SK-N-SH treated with all-trans-retinoic acid at 6 μM for 48 hours (cell line): Measurements from ENCODE around the gene DYNC1I1.

Experiments used
- ATAC-seq: fragments of 200-7000 bp; cut with Tn5 transposase; 3 replicates; pipeline ENCODE4 v1.9.1; 2020; ENCODE audit warnings: mild to moderate bottlenecking, moderate library complexity
- BACH2 ChIP-seq: fragments of 250-450 bp; sonication (Bioruptor Pico); IDR thresholded peaks from 2 replicates; pipeline ENCODE4 v1.9.0; 2021; ENCODE audit warnings: mild to moderate bottlenecking, borderline replicate concordance
- CSDC2 ChIP-seq: fragments of 250-450 bp; sonication (Bioruptor Pico); IDR thresholded peaks from 2 replicates; pipeline ENCODE4 v1.5.0; 2020; ENCODE audit warnings: mild to moderate bottlenecking, moderate library complexity
- ESRRG ChIP-seq: fragments of 250-450 bp; sonication (Bioruptor Pico); IDR thresholded peaks from 2 replicates; pipeline ENCODE4 v1.6.1; 2021; ENCODE audit warnings: mild to moderate bottlenecking
- GLIS3 ChIP-seq: fragments of 250-450 bp; sonication (Bioruptor Pico); IDR thresholded peaks from 2 replicates; pipeline ENCODE4 v1.5.0; 2020; ENCODE audit warnings: mild to moderate bottlenecking, moderate library complexity
- ISL1 ChIP-seq: fragments of 250-450 bp; sonication (Bioruptor Pico); IDR thresholded peaks from 2 replicates; pipeline ENCODE4 v2.1.2; 2022; ENCODE audit warnings: mild to moderate bottlenecking, moderate library complexity
- OSR1 ChIP-seq: fragments of 250-450 bp; sonication (Bioruptor Pico); IDR thresholded peaks from 2 replicates; pipeline ENCODE4 v1.8.0; 2022; ENCODE audit warnings: moderate library complexity, mild to moderate bottlenecking, inconsistent platforms
- PPARA ChIP-seq: fragments of 250-450 bp; sonication (Bioruptor Pico); IDR thresholded peaks from 2 replicates; pipeline ENCODE4 v1.5.0; 2020; ENCODE audit warnings: mild to moderate bottlenecking, borderline replicate concordance
- RARB ChIP-seq: fragments of 250-450 bp; sonication (Bioruptor Pico); IDR thresholded peaks from 2 replicates; pipeline ENCODE4 v1.8.0; 2021; ENCODE audit warnings: mild to moderate bottlenecking, moderate library complexity
- TCF4 ChIP-seq: fragments of 250-450 bp; sonication (Bioruptor Pico); IDR thresholded peaks from 2 replicates; pipeline ENCODE4 v1.8.0; 2021; ENCODE audit warnings: mild to moderate bottlenecking, moderate library complexity, borderline replicate concordance
- TOX ChIP-seq: fragments of 250-450 bp; sonication (Bioruptor Pico); IDR thresholded peaks from 2 replicates; pipeline ENCODE4 v1.8.0; 2021; ENCODE audit warnings: mild to moderate bottlenecking, moderate library complexity, borderline replicate concordance
- ZC3H10 ChIP-seq: fragments of 250-450 bp; sonication (Bioruptor Pico); IDR thresholded peaks from 2 replicates; pipeline ENCODE4 v1.5.1; 2021; ENCODE audit warnings: mild to moderate bottlenecking, moderate library complexity
- ZNF565 ChIP-seq: fragments of 450-650 bp; formaldehyde crosslinking; conservative IDR thresholded peaks from 2 replicates; pipeline ENCODE4 v1.5.0; 2020; ENCODE audit warnings: low read depth, mild to moderate bottlenecking, moderate library complexity
- ZNF70 ChIP-seq: fragments of 450-650 bp; formaldehyde crosslinking; IDR thresholded peaks from 2 replicates; pipeline ENCODE4 v1.5.0; 2020; ENCODE audit warnings: mild to moderate bottlenecking, moderate library complexity
- ZNF8 ChIP-seq: fragments of 450-650 bp; formaldehyde crosslinking; IDR thresholded peaks from 2 replicates; pipeline ENCODE4 v1.5.0; 2020; ENCODE audit warnings: mild to moderate bottlenecking, moderate library complexity
- TF ChIP-seq, protein P1 (sequence below): fragments of 250-450 bp; sonication (Bioruptor Pico); IDR thresholded peaks from 2 replicates; pipeline ENCODE4 v1.8.0; 2020; ENCODE audit warnings: mild to moderate bottlenecking, moderate library complexity, borderline replicate concordance
- TF ChIP-seq, protein P2 (sequence below): fragments of 250-450 bp; sonication (Bioruptor Pico); IDR thresholded peaks from 2 replicates; pipeline ENCODE4 v1.5.0; 2020; ENCODE audit warnings: mild to moderate bottlenecking, moderate library complexity
- TF ChIP-seq, protein P3 (sequence below): fragments of 250-450 bp; sonication (Bioruptor Pico); IDR thresholded peaks from 2 replicates; pipeline ENCODE4 v1.8.0; 2021; ENCODE audit warnings: low read depth, mild to moderate bottlenecking, moderate library complexity, borderline replicate concordance
- TF ChIP-seq, protein P4 (sequence below): fragments of 250-450 bp; sonication (Bioruptor Pico); IDR thresholded peaks from 2 replicates; pipeline ENCODE4 v1.5.1; 2020; ENCODE audit warnings: low read depth, mild to moderate bottlenecking, moderate library complexity
- TF ChIP-seq, protein P5 (sequence below): fragments of 250-450 bp; sonication (Bioruptor Pico); IDR thresholded peaks from 2 replicates; pipeline ENCODE4 v1.5.1; 2021; ENCODE audit warnings: mild to moderate bottlenecking, moderate library complexity

The DYNC1I1 gene

DNA sequence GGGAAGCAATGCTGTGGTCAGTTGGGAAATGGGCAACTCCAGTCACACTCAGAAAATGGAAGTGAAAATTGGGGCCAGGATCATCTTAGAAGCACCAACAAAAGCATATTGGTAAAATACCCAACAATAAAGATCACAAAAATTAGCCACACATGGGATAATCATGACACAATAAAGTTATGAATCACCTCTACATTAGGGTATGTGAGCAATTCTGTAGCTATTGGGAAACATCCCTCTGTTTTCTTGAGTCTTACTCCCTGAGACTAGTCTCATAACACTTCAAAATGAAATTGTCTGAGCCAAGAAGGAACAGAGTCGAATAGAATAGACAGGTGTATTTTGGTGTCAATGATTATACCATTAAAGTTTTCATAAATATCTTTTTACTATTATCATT is 178.3 kb downstream of the DYNC1I1 start:
- TF ChIP-seq ZNF565 (CRISPR knock-in tag) (no peak), CSDC2 (CRISPR knock-in tag) (no peak), GLIS3 (CRISPR knock-in tag) (no peak)
- no peak for ATAC-seq

DNA sequence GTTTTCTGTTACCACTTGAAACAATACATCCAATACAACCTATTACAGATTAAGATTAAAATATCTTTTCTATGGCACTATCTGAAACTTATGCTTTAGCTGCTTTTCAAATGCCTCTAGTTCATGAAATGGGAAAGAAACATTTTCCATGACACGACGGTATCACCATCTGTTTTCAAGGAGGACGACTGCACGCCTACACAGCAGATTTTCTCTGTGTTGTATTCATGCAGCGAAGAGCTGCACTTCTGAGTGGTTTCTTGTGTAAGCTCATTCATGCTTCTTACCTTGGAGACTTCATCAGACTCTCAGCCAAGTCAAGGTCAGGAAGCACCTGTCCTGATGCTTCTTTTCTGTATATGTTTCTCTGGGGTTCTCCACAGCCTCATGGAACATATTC is 179.2 kb downstream of the DYNC1I1 start:
- no peak for ATAC-seq
- no peak for TF ChIP-seq GLIS3 (CRISPR knock-in tag)
- TF ChIP-seq, protein P1, sequence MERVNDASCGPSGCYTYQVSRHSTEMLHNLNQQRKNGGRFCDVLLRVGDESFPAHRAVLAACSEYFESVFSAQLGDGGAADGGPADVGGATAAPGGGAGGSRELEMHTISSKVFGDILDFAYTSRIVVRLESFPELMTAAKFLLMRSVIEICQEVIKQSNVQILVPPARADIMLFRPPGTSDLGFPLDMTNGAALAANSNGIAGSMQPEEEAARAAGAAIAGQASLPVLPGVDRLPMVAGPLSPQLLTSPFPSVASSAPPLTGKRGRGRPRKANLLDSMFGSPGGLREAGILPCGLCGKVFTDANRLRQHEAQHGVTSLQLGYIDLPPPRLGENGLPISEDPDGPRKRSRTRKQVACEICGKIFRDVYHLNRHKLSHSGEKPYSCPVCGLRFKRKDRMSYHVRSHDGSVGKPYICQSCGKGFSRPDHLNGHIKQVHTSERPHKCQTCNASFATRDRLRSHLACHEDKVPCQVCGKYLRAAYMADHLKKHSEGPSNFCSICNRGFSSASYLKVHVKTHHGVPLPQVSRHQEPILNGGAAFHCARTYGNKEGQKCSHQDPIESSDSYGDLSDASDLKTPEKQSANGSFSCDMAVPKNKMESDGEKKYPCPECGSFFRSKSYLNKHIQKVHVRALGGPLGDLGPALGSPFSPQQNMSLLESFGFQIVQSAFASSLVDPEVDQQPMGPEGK (CRISPR knock-in tag): no peak

DNA sequence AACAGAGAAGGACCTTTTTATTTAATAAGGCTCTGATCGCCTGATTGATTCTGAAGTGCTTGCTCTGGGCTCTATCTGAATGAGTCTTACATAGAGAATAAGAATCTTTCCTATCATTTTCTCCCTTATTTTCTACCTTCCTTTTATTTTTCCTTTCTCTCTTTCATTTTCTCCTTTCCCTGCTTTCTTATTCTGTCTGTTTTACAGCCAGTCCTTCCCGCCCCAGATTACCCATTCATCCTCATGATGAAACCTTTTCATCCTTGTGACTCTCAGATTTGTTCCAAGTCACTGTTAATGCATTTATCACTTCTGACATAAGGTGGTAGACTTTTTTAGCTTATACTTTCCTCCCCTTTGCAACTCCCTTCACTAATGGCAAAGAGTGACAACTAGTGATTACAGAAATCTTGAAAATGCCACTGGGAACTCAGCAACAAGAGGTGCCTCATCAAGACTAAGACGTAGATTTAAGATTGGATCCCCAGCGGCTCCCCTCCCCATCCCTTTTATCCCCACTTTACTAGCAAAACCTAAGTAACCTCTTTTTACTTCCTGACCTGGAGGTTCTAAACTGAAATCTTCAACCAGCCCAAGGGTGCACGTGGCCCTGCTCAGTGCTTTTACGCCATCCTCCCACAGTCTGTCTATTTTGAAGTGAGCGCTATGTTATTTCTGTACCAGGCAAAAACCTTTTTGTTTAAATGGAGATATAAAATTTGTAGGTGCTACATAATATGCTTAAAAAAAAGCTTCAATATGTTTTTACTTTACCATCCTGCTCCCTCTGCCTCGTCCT is 179.8 kb downstream of the DYNC1I1 start:
- no peak for ATAC-seq
- TF ChIP-seq ISL1 (CRISPR knock-in tag): no peak
- no peak for TF ChIP-seq TCF4 (CRISPR knock-in tag)
- TF ChIP-seq ZC3H10 (CRISPR knock-in tag): no peak
- TF ChIP-seq RARB (CRISPR knock-in tag): no peak
- TF ChIP-seq PPARA (CRISPR knock-in tag): no peak
- TF ChIP-seq BACH2 (CRISPR knock-in tag): no peak
- TF ChIP-seq ZNF8 (CRISPR knock-in tag): no peak
- TF ChIP-seq CSDC2 (CRISPR knock-in tag): no peak
- TF ChIP-seq, protein P1 (CRISPR knock-in tag): no peak
- TF ChIP-seq TOX (CRISPR knock-in tag): no peak
- TF ChIP-seq, protein P2, sequence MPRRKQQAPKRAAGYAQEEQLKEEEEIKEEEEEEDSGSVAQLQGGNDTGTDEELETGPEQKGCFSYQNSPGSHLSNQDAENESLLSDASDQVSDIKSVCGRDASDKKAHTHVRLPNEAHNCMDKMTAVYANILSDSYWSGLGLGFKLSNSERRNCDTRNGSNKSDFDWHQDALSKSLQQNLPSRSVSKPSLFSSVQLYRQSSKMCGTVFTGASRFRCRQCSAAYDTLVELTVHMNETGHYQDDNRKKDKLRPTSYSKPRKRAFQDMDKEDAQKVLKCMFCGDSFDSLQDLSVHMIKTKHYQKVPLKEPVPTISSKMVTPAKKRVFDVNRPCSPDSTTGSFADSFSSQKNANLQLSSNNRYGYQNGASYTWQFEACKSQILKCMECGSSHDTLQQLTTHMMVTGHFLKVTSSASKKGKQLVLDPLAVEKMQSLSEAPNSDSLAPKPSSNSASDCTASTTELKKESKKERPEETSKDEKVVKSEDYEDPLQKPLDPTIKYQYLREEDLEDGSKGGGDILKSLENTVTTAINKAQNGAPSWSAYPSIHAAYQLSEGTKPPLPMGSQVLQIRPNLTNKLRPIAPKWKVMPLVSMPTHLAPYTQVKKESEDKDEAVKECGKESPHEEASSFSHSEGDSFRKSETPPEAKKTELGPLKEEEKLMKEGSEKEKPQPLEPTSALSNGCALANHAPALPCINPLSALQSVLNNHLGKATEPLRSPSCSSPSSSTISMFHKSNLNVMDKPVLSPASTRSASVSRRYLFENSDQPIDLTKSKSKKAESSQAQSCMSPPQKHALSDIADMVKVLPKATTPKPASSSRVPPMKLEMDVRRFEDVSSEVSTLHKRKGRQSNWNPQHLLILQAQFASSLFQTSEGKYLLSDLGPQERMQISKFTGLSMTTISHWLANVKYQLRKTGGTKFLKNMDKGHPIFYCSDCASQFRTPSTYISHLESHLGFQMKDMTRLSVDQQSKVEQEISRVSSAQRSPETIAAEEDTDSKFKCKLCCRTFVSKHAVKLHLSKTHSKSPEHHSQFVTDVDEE (CRISPR knock-in tag): no peak

DNA sequence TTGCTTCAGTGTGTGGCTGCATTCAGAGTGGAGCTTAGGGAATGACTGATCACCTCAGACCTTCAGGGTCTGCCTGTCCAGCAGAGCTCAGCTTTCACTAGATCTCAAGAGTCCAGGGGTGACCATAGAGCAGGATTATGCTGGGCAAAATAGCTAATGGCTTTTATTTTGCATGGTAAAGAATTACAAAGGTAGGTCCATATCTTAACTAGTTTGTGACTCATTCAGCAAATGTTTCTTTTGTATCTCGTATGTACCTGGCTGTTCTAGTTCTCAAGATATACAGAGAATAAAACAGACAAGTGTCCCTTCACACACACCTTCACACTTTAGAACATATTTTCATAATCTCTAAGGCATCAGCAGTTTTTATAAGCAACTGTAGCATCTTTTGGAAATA is 180.5 kb downstream of the DYNC1I1 start:
- TF ChIP-seq, protein P3, sequence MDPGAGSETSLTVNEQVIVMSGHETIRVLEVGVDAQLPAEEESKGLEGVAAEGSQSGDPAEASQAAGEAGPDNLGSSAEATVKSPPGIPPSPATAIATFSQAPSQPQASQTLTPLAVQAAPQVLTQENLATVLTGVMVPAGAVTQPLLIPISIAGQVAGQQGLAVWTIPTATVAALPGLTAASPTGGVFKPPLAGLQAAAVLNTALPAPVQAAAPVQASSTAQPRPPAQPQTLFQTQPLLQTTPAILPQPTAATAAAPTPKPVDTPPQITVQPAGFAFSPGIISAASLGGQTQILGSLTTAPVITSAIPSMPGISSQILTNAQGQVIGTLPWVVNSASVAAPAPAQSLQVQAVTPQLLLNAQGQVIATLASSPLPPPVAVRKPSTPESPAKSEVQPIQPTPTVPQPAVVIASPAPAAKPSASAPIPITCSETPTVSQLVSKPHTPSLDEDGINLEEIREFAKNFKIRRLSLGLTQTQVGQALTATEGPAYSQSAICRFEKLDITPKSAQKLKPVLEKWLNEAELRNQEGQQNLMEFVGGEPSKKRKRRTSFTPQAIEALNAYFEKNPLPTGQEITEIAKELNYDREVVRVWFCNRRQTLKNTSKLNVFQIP: no peak
- TF ChIP-seq CSDC2 (CRISPR knock-in tag) (no peak), ZC3H10 (CRISPR knock-in tag) (no peak), GLIS3 (CRISPR knock-in tag) (no peak)

DNA sequence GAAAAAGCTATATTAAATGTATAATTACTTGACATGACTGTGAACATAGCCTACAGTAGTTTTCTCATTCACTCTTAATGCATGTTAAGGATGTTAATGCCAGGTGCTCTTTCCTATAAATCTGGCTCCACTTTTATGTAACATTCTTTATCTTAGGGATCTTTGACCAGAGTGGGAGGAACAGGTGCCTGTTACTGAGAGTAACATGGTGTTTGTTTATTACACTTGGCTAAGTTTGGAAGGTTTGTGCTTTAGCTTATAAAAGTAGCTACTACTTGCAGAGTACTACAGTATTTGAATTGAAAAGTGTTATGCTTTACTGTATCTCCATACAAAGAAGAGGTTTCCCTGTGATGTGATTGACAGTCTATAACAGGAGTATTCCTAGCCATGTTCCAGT is 183.4 kb downstream of the DYNC1I1 start:
- ATAC-seq: no peak
- TF ChIP-seq CSDC2 (CRISPR knock-in tag): no peak
- TF ChIP-seq, all 23 proteins: peak for 0

More for the DNA sequence above, 180.5 kb downstream of the DYNC1I1 start:
- no peak for ATAC-seq

DNA sequence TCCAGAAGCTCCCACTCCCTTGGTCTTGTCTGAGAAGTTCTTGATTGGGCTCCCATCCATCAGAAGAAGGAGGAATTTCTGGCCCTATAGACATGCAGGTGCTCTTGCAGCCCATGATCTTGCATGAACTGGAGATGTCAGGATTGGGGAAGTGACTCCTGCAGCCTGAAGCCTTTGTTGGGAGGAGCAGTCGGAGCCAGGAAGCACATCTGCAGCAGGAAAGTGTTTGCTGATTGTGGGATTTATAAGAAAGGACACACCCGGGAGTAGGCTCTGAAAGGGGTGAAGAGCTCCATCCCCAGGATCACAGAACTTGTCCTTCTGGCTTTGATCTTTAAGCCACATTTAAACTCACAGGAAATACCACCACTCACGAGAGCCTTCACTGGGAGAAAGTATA is 185.2 kb downstream of the DYNC1I1 start:
- no peak for ATAC-seq
- TF ChIP-seq ZNF70 (CRISPR knock-in tag) (no peak), ESRRG (CRISPR knock-in tag) (no peak), OSR1 (CRISPR knock-in tag) (no peak), GLIS3 (CRISPR knock-in tag) (no peak), BACH2 (CRISPR knock-in tag) (no peak)
- TF ChIP-seq, protein P1 (CRISPR knock-in tag): no peak
- TF ChIP-seq, protein P4, sequence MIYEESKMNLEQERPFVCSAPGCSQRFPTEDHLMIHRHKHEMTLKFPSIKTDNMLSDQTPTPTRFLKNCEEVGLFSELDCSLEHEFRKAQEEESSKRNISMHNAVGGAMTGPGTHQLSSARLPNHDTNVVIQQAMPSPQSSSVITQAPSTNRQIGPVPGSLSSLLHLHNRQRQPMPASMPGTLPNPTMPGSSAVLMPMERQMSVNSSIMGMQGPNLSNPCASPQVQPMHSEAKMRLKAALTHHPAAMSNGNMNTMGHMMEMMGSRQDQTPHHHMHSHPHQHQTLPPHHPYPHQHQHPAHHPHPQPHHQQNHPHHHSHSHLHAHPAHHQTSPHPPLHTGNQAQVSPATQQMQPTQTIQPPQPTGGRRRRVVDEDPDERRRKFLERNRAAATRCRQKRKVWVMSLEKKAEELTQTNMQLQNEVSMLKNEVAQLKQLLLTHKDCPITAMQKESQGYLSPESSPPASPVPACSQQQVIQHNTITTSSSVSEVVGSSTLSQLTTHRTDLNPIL: no peak
- TF ChIP-seq, protein P5, sequence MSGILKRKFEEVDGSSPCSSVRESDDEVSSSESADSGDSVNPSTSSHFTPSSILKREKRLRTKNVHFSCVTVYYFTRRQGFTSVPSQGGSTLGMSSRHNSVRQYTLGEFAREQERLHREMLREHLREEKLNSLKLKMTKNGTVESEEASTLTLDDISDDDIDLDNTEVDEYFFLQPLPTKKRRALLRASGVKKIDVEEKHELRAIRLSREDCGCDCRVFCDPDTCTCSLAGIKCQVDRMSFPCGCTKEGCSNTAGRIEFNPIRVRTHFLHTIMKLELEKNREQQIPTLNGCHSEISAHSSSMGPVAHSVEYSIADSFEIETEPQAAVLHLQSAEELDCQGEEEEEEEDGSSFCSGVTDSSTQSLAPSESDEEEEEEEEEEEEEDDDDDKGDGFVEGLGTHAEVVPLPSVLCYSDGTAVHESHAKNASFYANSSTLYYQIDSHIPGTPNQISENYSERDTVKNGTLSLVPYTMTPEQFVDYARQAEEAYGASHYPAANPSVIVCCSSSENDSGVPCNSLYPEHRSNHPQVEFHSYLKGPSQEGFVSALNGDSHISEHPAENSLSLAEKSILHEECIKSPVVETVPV (CRISPR knock-in tag): no peak
